ENCODE results near the gene TIPIN.
"Not testable (repeated sequence)": the region's sequence is repeated elsewhere in the genome, so short reads cannot be mapped to it uniquely, and the experiment has no call there.

The TIPIN gene

GRCh38 chr15:66356359-66357236, at the start of gene TIPIN:
Gene TIPIN (minus strand): TSS chr15:66356685. CDS start chr15:66352947, 3,738 bp downstream.
- DNase-seq (ENCODE audit: low read depth): peak; percentile 93

- DNase-seq (ENCODE audit: low read depth): no peak
Observed at GRCh38 chr15:66405615-66406014, 49.1 kb upstream of the TIPIN start.

GRCh38 chr15:66405007-66405406, 48.5 kb upstream of the TIPIN start:
- no peak for DNase-seq (ENCODE audit: low read depth)

GRCh38 chr15:66404532-66404931, 48.0 kb upstream of the TIPIN start:
- DNase-seq (ENCODE audit: low read depth): no peak

- no peak for DNase-seq (ENCODE audit: low read depth)
Observed at GRCh38 chr15:66404122-66404521, 47.6 kb upstream of the TIPIN start.

- no peak for DNase-seq (ENCODE audit: low read depth)
Observed at GRCh38 chr15:66403323-66403722, 46.8 kb upstream of the TIPIN start.

- no peak for DNase-seq (ENCODE audit: low read depth)
Observed at GRCh38 chr15:66402761-66403284, 46.3 kb upstream of the TIPIN start.

- no peak for DNase-seq (ENCODE audit: low read depth)
Observed at GRCh38 chr15:66401130-66402021, 44.9 kb upstream of the TIPIN start.

- no peak for DNase-seq (ENCODE audit: low read depth)
Observed at GRCh38 chr15:66400351-66400774, 43.9 kb upstream of the TIPIN start.

- no peak for DNase-seq (ENCODE audit: low read depth)
Observed at GRCh38 chr15:66399276-66399675, 42.8 kb upstream of the TIPIN start.

GRCh38 chr15:66394915-66395314, 38.4 kb upstream of the TIPIN start:
- no peak for DNase-seq (ENCODE audit: low read depth)

GRCh38 chr15:66394472-66394871, 38.0 kb upstream of the TIPIN start:
- no peak for DNase-seq (ENCODE audit: low read depth)

GRCh38 chr15:66393037-66393436, 36.6 kb upstream of the TIPIN start:
- DNase-seq (ENCODE audit: low read depth): not testable (repeated sequence)

- no peak for DNase-seq (ENCODE audit: low read depth)
Observed at GRCh38 chr15:66390678-66391077, 34.2 kb upstream of the TIPIN start.

GRCh38 chr15:66389859-66390381, 33.4 kb upstream of the TIPIN start:
- no peak for DNase-seq (ENCODE audit: low read depth)

GRCh38 chr15:66389098-66389858, 32.8 kb upstream of the TIPIN start:
- no peak for DNase-seq (ENCODE audit: low read depth)

- DNase-seq (ENCODE audit: low read depth): no peak
Observed at GRCh38 chr15:66388576-66388975, 32.1 kb upstream of the TIPIN start.

- DNase-seq (ENCODE audit: low read depth): no peak
Observed at GRCh38 chr15:66388043-66388363, 31.5 kb upstream of the TIPIN start.

- DNase-seq (ENCODE audit: low read depth): peak; percentile 67
Observed at GRCh38 chr15:66387163-66388042, 30.9 kb upstream of the TIPIN start.

- peak; percentile 97 for DNase-seq (ENCODE audit: low read depth)
Observed at GRCh38 chr15:66386204-66387123, 30.0 kb upstream of the TIPIN start, which contains the start of gene MAP2K1. Gene MAP2K1 (plus strand): TSS chr15:66386912. CDS start chr15:66387348, 436 bp downstream.

All from stimulated activated CD8-positive, alpha-beta memory T cell treated with anti-CD3 and anti-CD28 coated beads, Interleukin-4, amount 100 ng/mL, for 24 hours (primary cell).